Uterus (tissue), 2 donors: ENCODE results near the gene JARID2.

Source experiments
- POLR2A ChIP-seq, 2 donors: fragments of 450-650 bp; IDR thresholded peaks; one replicate each; pipeline ENCODE4 v1.6.1; 2016; ENCODE audit warnings: antibody characterized with exemption in 2 of 2, mild to moderate bottlenecking in 1 of 2, moderate library complexity in 1 of 2
- TF ChIP-seq, protein P1 (sequence below), 4 experiments: fragments of 200-600 bp in 2 of 4; fragments of 450-650 bp in 2 of 4; sonication (generic) in 2 of 4; IDR thresholded peaks; one replicate each; pipeline ENCODE4 v1.5.1; 2016 to 2019; ENCODE audit warnings: antibody characterized with exemption in 4 of 4, mild to moderate bottlenecking in 2 of 4, moderate library complexity in 1 of 4

DNA sequence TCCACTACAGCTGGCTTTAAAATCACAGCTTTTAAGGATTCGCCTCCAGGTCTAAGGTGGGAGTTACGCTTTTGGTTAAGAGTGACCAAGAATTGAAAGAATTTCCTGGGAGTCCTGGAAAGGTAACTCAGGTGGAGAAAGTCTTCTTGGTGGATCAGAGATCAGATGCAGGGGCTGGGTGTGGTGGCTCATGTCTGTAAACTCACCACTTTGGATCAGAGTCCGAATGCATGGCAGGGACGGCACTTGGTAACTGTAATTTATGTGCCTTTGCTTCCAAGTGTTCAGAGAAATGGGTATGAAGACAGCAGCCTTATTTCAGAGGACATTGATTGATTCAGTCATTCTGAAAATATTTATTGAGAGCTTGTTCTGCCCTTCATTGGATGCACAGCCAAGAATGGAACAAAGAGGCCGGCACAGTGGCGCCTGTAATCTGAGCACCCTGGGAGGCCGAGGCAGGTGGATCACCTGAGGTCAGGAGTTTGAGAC is 18.0 kb upstream of the JARID2 start:
- TF ChIP-seq, protein P1, sequence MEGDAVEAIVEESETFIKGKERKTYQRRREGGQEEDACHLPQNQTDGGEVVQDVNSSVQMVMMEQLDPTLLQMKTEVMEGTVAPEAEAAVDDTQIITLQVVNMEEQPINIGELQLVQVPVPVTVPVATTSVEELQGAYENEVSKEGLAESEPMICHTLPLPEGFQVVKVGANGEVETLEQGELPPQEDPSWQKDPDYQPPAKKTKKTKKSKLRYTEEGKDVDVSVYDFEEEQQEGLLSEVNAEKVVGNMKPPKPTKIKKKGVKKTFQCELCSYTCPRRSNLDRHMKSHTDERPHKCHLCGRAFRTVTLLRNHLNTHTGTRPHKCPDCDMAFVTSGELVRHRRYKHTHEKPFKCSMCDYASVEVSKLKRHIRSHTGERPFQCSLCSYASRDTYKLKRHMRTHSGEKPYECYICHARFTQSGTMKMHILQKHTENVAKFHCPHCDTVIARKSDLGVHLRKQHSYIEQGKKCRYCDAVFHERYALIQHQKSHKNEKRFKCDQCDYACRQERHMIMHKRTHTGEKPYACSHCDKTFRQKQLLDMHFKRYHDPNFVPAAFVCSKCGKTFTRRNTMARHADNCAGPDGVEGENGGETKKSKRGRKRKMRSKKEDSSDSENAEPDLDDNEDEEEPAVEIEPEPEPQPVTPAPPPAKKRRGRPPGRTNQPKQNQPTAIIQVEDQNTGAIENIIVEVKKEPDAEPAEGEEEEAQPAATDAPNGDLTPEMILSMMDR (IDR thresholded peaks at IDR 0.05) = no peak
- no peak for TF ChIP-seq POLR2A (IDR thresholded peaks at IDR 0.05)
